SK-N-MC (cell line): ENCODE results near the gene KL.

Experiments used
- DNase-seq: peaks from one replicate; pipeline ENCODE4 v3.0.0-alpha.2; 2011; ENCODE audit warnings: low read depth, low spot score
- H3K27ac ChIP-seq: fragments of 200-600 bp; sonication (generic); 2 replicates; pipeline ENCODE4 v1.5.1; 2016; ENCODE audit warnings: mixed run types
- H3K36me3 ChIP-seq: fragments of 200-600 bp; sonication (generic); 2 replicates; pipeline ENCODE4 v1.6.1; 2017; ENCODE audit warnings: antibody characterized with exemption, low read length, mixed read lengths; ENCODE audit not compliant: insufficient read depth
- H3K4me3 ChIP-seq: fragments of 200-600 bp; sonication (generic); 2 replicates; pipeline ENCODE4 v1.5.1; 2016
- H3K9ac ChIP-seq: fragments of 200-600 bp; sonication (generic); 2 replicates; pipeline ENCODE4 v1.8.0; 2017; ENCODE audit warnings: mixed run types, mixed read lengths; ENCODE audit not compliant: insufficient read length
- H3K9me3 ChIP-seq: fragments of 200-600 bp; sonication (generic); 2 replicates; pipeline ENCODE4 v1.6.1; 2017; ENCODE audit warnings: low read depth, mild to moderate bottlenecking, antibody characterized with exemption, low read length, moderate library complexity, mixed read lengths
- EZH2 ChIP-seq: fragments of 200-600 bp; sonication (generic); IDR thresholded peaks from one replicate; pipeline ENCODE4 v1.6.1; 2017; ENCODE audit warnings: antibody characterized with exemption
- FOXP2 ChIP-seq: optimal IDR thresholded peaks from 2 replicates; pipeline ENCODE3; 2011; ENCODE audit warnings: mild to moderate bottlenecking, moderate library complexity; ENCODE audit not compliant: insufficient read depth; ENCODE audit errors: extremely low read length, control extremely low read depth
- POLR2AphosphoS5 ChIP-seq: IDR thresholded peaks from 2 replicates; pipeline ENCODE4 v1.6.1; 2012; ENCODE audit warnings: mild to moderate bottlenecking, low read depth, low read length, borderline replicate concordance

The KL gene

GRCh38 chr13:33073338-33073737 is 57.1 kb downstream of the KL start:
- no peak overlapping the region for H3K27ac ChIP-seq
- H3K9ac ChIP-seq, result no peak overlapping the region
- TF ChIP-seq EZH2, result no peak
- TF ChIP-seq FOXP2, result no peak
- no peak for TF ChIP-seq POLR2AphosphoS5
- DNase-seq, result no peak
- H3K9me3 ChIP-seq, result no peaks in the 10 kb centered on the region
- no peaks in the 10 kb centered on the region for H3K36me3 ChIP-seq
- no peak overlapping the region for H3K4me3 ChIP-seq

GRCh38 chr13:33076001-33076992 is 60.1 kb downstream of the KL start:
- Histone ChIP-seq H3K36me3 (no peaks in the 10 kb centered on the region), H3K27ac (no peak overlapping the region), H3K4me3 (no peak overlapping the region), H3K9ac (no peak overlapping the region), H3K9me3 (no peaks in the 10 kb centered on the region)
- no peak for DNase-seq
- no peak for TF ChIP-seq POLR2AphosphoS5
- no peak for TF ChIP-seq EZH2
- no peak for TF ChIP-seq FOXP2

GRCh38 chr13:33078263-33078662 is 62.0 kb downstream of the KL start:
- no peak for DNase-seq
- TF ChIP-seq FOXP2, result no peak
- no peak for TF ChIP-seq POLR2AphosphoS5
- TF ChIP-seq EZH2, result no peak
- H3K36me3 ChIP-seq, result no peaks in the 10 kb centered on the region
- no peak overlapping the region for H3K4me3 ChIP-seq
- no peak overlapping the region for H3K27ac ChIP-seq
- no peaks in the 10 kb centered on the region for H3K9me3 ChIP-seq
- no peak overlapping the region for H3K9ac ChIP-seq

GRCh38 chr13:33079960-33080359 is 63.7 kb downstream of the KL start:
- no peak overlapping the region for H3K27ac ChIP-seq
- no peak for DNase-seq
- no peak overlapping the region for H3K4me3 ChIP-seq
- H3K9me3 ChIP-seq, result no peaks in the 10 kb centered on the region
- TF ChIP-seq FOXP2 (no peak), POLR2AphosphoS5 (no peak), EZH2 (no peak)
- H3K36me3 ChIP-seq, result no peaks in the 10 kb centered on the region
- no peak overlapping the region for H3K9ac ChIP-seq

- H3K9ac ChIP-seq, result no peak overlapping the region
- H3K27ac ChIP-seq, result no peak overlapping the region
- DNase-seq, result no peak
- H3K9me3 ChIP-seq, result no peaks in the 10 kb centered on the region
- no peak for TF ChIP-seq EZH2
- TF ChIP-seq POLR2AphosphoS5, result no peak
- no peak for TF ChIP-seq FOXP2
- no peak overlapping the region for H3K4me3 ChIP-seq
- H3K36me3 ChIP-seq, result no peaks in the 10 kb centered on the region
Measured at GRCh38 chr13:33080972-33081590, 64.9 kb downstream of the KL start.

GRCh38 chr13:33081666-33082065 is 65.4 kb downstream of the KL start:
- H3K9me3 ChIP-seq, result no peaks in the 10 kb centered on the region
- H3K36me3 ChIP-seq, result no peaks in the 10 kb centered on the region
- TF ChIP-seq EZH2, result no peak
- no peak for TF ChIP-seq FOXP2
- no peak for TF ChIP-seq POLR2AphosphoS5
- no peak overlapping the region for H3K9ac ChIP-seq
- H3K27ac ChIP-seq, result no peak overlapping the region
- DNase-seq, result no peak
- H3K4me3 ChIP-seq, result no peak overlapping the region

- H3K9ac ChIP-seq, result no peak overlapping the region
- TF ChIP-seq POLR2AphosphoS5 (no peak), EZH2 (no peak)
- no peak for DNase-seq
- no peaks in the 10 kb centered on the region for H3K36me3 ChIP-seq
- H3K27ac ChIP-seq, result no peak overlapping the region
- H3K9me3 ChIP-seq, result no peaks in the 10 kb centered on the region
- no peak overlapping the region for H3K4me3 ChIP-seq
Measured at GRCh38 chr13:33083054-33083453, 66.8 kb downstream of the KL start.

GRCh38 chr13:33087091-33087490 is 70.9 kb downstream of the KL start:
- H3K4me3 ChIP-seq, result no peak overlapping the region
- no peak for DNase-seq
- no peaks in the 10 kb centered on the region for H3K36me3 ChIP-seq
- H3K9ac ChIP-seq, result no peak overlapping the region
- H3K9me3 ChIP-seq, result no peaks in the 10 kb centered on the region
- H3K27ac ChIP-seq, result no peak overlapping the region
- TF ChIP-seq FOXP2, result no peak
- TF ChIP-seq POLR2AphosphoS5, result no peak
- TF ChIP-seq EZH2, result no peak
